Suprapubic skin (tissue), 4 donors: ENCODE results near the gene CHRDL2. TPM values are rescaled to one million over a fixed set of nuclear protein-coding genes. Genes with fewer than 3 reads are reported as not detected.

Experiments
- DNase-seq, 2 donors: peaks; one replicate each; pipeline ENCODE4 v3.0.0-alpha.2; 2019; ENCODE audit warnings: low spot score in 2 of 2
- H3K27ac ChIP-seq: fragments of 200-600 bp; sonication (generic); one replicate; pipeline ENCODE4 v1.5.1; 2019
- H3K27me3 ChIP-seq: fragments of 200-600 bp; sonication (generic); one replicate; pipeline ENCODE4 v1.5.1; 2019
- H3K36me3 ChIP-seq: fragments of 200-600 bp; sonication (generic); one replicate; pipeline ENCODE4 v1.5.1; 2019
- H3K4me1 ChIP-seq: fragments of 200-600 bp; sonication (generic); one replicate; pipeline ENCODE4 v1.5.1; 2019
- H3K4me3 ChIP-seq: fragments of 200-600 bp; sonication (generic); one replicate; pipeline ENCODE4 v1.5.1; 2019; ENCODE audit warnings: mild to moderate bottlenecking
- H3K9me3 ChIP-seq: fragments of 200-600 bp; sonication (generic); one replicate; pipeline ENCODE4 v1.5.1; 2019
- CTCF ChIP-seq, 2 donors: fragments of 200-600 bp in 1 of 2; fragments of 450-650 bp in 1 of 2; sonication (generic) in 1 of 2; IDR thresholded peaks; one replicate each; pipeline ENCODE4 v1.5.1; 2016 to 2019; ENCODE audit warnings: antibody characterized with exemption in 2 of 2, mild to moderate bottlenecking in 1 of 2, moderate library complexity in 1 of 2
- EP300 ChIP-seq: sonication (generic); formaldehyde crosslinking; IDR thresholded peaks from one replicate; pipeline ENCODE4 v1.6.1; 2017; ENCODE audit warnings: antibody characterized with exemption
- POLR2A ChIP-seq, 2 donors: fragments of 450-650 bp; IDR thresholded peaks; one replicate each; pipeline ENCODE4 v1.6.1; 2017; ENCODE audit warnings: antibody characterized with exemption in 2 of 2, mild to moderate bottlenecking in 2 of 2, moderate library complexity in 2 of 2
- POLR2AphosphoS5 ChIP-seq, 3 donors: sonication (generic); formaldehyde crosslinking; IDR thresholded peaks; one replicate each; pipeline ENCODE4 v1.6.1; 2017; ENCODE audit warnings: antibody characterized with exemption in 3 of 3
- WGBS: methylation state at CpG from one replicate; pipeline ENCODE4 v1.1.5; 2018; 5-methylcytosine and 5-hydroxymethylcytosine counted together
- total RNA-seq, 4 donors: library from RNA; depleted of rRNA; stranded (reverse); fragments of >200 nt; gene quantifications; one replicate each; pipeline ENCODE4 v1.1.0, GENCODE V29; 2016

Gene CHRDL2
- total RNA-seq, 4 donors from 2014 or later = not detected

GRCh38 chr11:74673693-74674360 is 57.4 kb downstream of the CHRDL2 start:
- Histone ChIP-seq H3K27me3 (no peaks in the 10 kb centered on the region), H3K9me3 (no peaks in the 10 kb centered on the region), H3K4me3 (no peak overlapping the region), H3K4me1 (no peaks in the 10 kb centered on the region), H3K36me3 (no peaks in the 10 kb centered on the region), H3K27ac (no peak overlapping the region)
- 76% methylated on average over 7 of the region's 7 CpGs for WGBS
- TF ChIP-seq POLR2A (IDR thresholded peaks at IDR 0.05) = no peak
- TF ChIP-seq EP300 = no peak
- no peak for TF ChIP-seq CTCF (IDR thresholded peaks at IDR 0.05)
- TF ChIP-seq POLR2AphosphoS5 (IDR thresholded peaks at IDR 0.05) = no peak
- DNase-seq = no peak

GRCh38 chr11:74672956-74673692 is 58.1 kb downstream of the CHRDL2 start:
- H3K27ac ChIP-seq = no peak overlapping the region
- H3K4me1 ChIP-seq = no peaks in the 10 kb centered on the region
- 68% methylated on average over 10 of the region's 12 CpGs for WGBS
- H3K27me3 ChIP-seq = no peaks in the 10 kb centered on the region
- no peaks in the 10 kb centered on the region for H3K9me3 ChIP-seq
- H3K36me3 ChIP-seq = no peaks in the 10 kb centered on the region
- no peak for DNase-seq
- TF ChIP-seq CTCF (IDR thresholded peaks at IDR 0.05) (no peak), POLR2AphosphoS5 (IDR thresholded peaks at IDR 0.05) (no peak), POLR2A (IDR thresholded peaks at IDR 0.05) (no peak), EP300 (no peak)
- no peak overlapping the region for H3K4me3 ChIP-seq

GRCh38 chr11:74672332-74672955 is 58.8 kb downstream of the CHRDL2 start:
- no peaks in the 10 kb centered on the region for H3K9me3 ChIP-seq
- H3K27me3 ChIP-seq = no peaks in the 10 kb centered on the region
- no peaks in the 10 kb centered on the region for H3K36me3 ChIP-seq
- 88% methylated on average over 3 of the region's 4 CpGs for WGBS
- H3K4me1 ChIP-seq = no peaks in the 10 kb centered on the region
- no peak overlapping the region for H3K4me3 ChIP-seq
- no peak overlapping the region for H3K27ac ChIP-seq
- TF ChIP-seq CTCF (IDR thresholded peaks at IDR 0.05) (no peak), POLR2AphosphoS5 (IDR thresholded peaks at IDR 0.05) (no peak), EP300 (no peak), POLR2A (IDR thresholded peaks at IDR 0.05) (no peak)
- no peak for DNase-seq

GRCh38 chr11:74671520-74672196 is 59.6 kb downstream of the CHRDL2 start:
- Histone ChIP-seq H3K36me3 (no peaks in the 10 kb centered on the region), H3K4me3 (no peak overlapping the region), H3K27me3 (no peaks in the 10 kb centered on the region), H3K4me1 (no peaks in the 10 kb centered on the region), H3K27ac (no peak overlapping the region), H3K9me3 (no peaks in the 10 kb centered on the region)
- DNase-seq = no peak
- WGBS = 81% methylated on average over 10 of the region's 10 CpGs
- no peak for TF ChIP-seq POLR2A (IDR thresholded peaks at IDR 0.05)
- TF ChIP-seq POLR2AphosphoS5 (IDR thresholded peaks at IDR 0.05) = no peak
- TF ChIP-seq EP300 = no peak
- TF ChIP-seq CTCF (IDR thresholded peaks at IDR 0.05) = no peak
